Cardiac fibroblast (primary cell): ENCODE data around the gene POU2F1.

Experiments used
- DNase-seq, 2 donors: peaks; one replicate each; pipeline versions ENCODE4 v3.0.0 to v3.0.0-alpha.2; 2010; ENCODE audit warnings: low read depth in 2 of 2
- H3K4me3 ChIP-seq, 2 donors: replicated peaks in 1 of 2; 1 replicate in 1 of 2; 2 replicates in 1 of 2; pipeline ENCODE4 v1.5.1; 2011; ENCODE audit warnings: low read depth in 2 of 2, low read length in 2 of 2, mild to moderate bottlenecking in 2 of 2, moderate library complexity in 1 of 2
- TF ChIP-seq, protein P1 (sequence below): IDR thresholded peaks from one replicate; pipeline ENCODE4 v1.5.1; 2011; ENCODE audit warnings: low read depth, mild to moderate bottlenecking, low read length, inconsistent platforms

The POU2F1 gene

DNA sequence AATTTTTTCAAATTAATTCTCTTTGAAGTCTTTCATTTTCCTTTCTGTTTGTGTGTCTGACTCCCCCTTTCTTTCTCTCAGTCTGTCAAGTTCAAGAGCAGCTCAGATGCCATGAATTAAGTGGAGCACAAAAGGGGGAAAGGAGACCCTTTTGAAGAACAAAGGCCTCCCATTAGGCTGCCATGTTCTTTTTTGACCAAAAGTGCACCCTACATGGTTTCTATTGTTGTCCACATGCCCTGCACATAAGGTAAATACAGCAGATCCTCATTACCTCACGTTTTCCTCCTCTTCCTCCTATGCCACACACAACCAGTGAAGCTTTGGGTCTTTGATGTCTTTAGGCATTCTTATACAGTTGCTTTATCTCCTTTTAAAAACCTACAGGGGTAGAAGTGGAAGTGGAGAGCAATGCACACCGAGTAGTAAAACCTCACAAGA lies 47.7 kb downstream of the POU2F1 start:
- TF ChIP-seq, protein P1, sequence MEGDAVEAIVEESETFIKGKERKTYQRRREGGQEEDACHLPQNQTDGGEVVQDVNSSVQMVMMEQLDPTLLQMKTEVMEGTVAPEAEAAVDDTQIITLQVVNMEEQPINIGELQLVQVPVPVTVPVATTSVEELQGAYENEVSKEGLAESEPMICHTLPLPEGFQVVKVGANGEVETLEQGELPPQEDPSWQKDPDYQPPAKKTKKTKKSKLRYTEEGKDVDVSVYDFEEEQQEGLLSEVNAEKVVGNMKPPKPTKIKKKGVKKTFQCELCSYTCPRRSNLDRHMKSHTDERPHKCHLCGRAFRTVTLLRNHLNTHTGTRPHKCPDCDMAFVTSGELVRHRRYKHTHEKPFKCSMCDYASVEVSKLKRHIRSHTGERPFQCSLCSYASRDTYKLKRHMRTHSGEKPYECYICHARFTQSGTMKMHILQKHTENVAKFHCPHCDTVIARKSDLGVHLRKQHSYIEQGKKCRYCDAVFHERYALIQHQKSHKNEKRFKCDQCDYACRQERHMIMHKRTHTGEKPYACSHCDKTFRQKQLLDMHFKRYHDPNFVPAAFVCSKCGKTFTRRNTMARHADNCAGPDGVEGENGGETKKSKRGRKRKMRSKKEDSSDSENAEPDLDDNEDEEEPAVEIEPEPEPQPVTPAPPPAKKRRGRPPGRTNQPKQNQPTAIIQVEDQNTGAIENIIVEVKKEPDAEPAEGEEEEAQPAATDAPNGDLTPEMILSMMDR: no peak
- no peak for DNase-seq
- H3K4me3 ChIP-seq: no peak overlapping the region

DNA sequence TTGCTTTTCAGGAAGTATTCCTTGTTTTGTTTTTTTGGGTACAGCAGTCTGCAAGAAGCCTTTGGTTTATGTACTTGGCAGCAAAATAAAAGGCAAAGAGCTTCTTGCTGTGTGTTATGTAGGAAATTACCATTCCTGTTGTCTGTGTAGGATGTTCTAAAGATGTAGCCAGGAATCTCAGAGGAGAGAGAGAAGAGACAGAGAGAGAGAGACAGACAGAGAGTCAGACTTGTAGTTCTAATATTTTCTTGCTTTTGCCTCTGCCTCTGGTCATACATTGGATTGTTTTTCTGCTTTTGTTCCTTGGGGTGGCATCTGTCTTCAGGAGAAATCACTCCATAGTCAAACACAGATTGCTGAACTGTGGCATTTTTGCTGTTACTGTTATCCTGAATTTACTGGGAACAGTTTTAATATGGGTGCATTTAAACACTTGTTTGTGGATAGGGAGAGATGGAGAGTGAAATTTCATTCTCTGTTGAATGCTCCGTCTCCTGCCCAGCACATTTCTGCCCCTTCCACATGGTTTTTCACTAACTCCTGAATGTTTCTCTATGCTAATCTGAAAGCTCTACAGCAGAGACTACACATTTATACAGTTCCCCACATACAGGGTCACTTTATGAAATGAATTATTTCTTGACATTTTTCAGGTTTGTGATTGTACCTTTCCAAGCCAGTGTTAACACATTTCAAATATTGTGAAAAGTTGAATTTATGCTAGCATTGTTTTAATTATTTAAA lies 49.8 kb downstream of the POU2F1 start:
- no peak overlapping the region for H3K4me3 ChIP-seq
- no peak for DNase-seq
- TF ChIP-seq, protein P1: no peak

DNA sequence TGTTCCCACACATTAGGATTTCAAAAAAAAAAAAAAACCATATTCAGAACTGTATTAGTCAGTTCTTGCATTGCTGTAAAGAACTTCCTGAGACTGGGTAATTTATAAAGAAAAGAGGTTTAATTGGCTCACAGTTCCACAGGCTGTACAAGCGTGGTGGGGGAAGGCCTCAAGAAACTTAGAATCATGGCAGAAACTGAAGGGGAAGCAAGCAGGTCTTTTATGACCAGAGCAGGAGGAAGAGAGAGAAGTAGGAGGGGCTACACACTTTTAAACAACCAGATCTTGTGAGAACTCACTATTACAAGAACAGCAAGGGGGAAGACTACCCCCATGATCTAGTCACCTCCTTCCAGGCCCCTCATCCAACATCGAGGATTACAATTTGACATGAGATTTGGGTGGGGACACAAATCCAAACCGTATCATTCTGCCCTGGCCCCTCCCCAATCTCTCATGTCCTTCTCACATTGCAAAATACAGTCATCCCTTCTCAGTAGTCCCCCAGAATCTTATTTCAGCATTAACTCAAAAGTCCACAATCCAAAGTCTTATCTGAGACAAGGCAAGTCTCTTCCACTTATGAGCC lies 51.8 kb downstream of the POU2F1 start:
- TF ChIP-seq, protein P1: no peak
- no peak overlapping the region for H3K4me3 ChIP-seq
- no peak for DNase-seq

DNA sequence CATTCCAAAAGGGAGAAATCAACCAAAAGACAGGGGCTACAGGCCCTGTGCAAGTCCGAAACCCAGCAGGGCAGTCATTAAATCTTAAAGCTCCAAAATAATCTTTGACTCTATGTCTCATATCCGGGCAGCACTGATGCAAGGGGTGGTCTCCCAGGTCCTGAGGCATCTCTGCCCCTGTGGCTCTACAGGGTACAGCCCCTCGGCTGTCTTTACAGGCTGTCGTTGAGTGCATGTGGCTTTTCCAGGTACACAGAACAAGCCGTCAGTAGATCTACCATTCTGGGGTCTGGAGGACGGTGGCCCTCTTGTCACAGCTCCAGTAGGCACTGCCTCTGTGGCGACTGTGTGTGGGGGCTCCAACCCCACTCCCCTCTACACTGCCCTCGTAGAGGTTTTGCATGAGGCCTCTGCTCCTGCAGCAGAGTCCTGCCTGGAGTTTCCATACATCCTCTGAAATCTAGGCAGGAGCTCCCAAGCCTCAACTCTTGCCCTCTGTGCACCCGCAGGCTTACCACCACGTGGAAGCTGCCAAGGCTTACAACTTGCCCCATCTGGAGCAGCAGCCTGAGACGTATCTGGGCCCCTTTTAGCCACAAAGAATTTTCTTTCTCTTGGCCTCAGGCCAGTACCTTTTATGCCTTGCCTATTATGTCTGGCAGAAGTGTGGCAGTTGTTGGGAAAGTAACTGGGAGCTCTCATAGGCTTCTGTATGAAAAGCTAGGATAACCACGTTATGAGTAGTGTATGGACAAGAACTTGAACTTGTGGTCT lies 52.5 kb downstream of the POU2F1 start:
- H3K4me3 ChIP-seq: no peak overlapping the region
- peak; percentile 53 to 80 for DNase-seq
- TF ChIP-seq, protein P1: no peak

DNA sequence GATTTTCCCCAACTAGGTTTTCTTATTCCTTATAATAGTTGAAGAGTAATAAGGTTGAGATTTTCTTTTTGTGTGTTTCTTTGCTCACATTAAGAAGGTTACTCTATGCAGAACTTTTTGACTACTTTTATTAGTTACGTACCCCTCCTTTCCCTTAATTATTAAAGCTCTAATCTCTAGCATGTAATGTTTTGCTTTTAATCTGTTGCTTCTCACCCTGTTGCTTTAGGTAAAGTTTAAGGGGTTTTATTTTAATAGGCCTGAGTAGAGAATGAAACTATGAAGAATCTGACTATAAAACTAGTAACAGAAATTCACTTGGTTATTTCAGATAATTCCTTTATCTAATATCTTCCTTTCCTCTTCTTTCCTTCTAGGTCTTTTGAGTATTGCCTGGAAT lies 53.4 kb downstream of the POU2F1 start:
- DNase-seq: no peak
- TF ChIP-seq, protein P1: no peak
- no peak overlapping the region for H3K4me3 ChIP-seq

DNA sequence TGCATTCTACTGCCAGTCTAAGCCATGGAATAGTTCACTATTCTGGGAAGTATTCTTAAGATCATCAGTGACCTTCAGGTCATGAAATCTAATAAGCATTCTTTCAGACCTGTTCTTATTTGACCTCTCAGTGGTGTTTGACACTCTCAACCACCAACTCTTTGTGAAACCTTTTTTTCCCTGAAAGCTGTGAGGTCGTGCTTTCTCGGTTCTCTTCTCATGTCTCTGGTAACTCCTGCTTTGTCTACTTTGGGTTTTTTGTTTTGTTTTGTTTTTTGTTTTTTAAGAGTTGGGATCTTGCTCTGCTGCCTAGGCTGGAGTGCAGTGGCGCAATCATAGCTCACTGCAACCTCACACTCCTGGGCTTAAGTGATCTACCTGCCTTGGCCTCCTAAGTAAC lies 56.3 kb downstream of the POU2F1 start:
- no peak for DNase-seq
- TF ChIP-seq, protein P1: no peak
- H3K4me3 ChIP-seq: no peak overlapping the region
